ENCODE measurements around the gene PSME3IP1. TPM values are rescaled to one million over a fixed set of nuclear protein-coding genes. Genes with fewer than 3 reads are reported as not detected.

The PSME3IP1 gene
- total and polyA plus RNA-seq, 9 of the 15 experiments (the other 6 are each of a cell fraction or from before 2014, with no cell fraction given): 63.8 to 187 (median 142) TPM

DNA sequence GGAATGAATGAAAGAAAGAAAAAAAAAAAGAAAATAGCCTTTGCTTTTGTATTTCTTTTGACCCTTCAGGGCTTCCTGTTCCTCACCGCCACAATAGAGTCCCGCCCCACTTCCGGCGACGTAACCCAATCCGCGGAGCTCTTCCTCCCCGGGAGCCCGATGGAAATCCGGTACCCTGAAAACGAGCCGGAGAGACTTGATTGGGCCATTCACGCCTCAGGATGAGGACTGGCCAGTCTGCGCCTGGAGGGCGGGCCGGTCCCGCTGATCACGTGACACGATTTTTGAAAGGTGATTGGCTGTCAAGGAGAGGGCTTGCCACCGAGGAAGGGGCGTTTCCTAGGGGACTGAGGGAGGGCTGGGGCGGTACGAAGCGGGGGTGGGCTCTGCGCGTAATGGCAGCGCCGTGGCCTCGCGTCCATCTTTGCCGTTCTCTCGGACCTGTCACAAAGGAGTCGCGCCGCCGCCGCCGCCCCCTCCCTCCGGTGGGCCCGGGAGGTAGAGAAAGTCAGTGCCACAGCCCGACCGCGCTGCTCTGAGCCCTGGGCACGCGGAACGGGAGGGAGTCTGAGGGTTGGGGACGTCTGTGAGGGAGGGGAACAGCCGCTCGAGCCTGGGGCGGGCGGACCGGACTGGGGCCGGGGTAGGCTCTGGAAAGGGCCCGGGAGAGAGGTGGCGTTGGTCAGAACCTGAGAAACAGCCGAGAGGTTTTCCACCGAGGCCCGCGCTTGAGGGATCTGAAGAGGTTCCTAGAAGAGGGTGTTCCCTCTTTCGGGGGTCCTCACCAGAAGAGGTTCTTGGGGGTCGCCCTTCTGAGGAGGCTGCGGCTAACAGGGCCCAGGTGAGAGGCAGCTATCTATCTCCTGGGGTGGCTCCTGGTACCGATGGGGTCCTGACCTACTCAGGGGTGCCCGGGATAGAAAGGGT, at the start of gene PSME3IP1, which contains the start of gene RSPRY1 (continued):
- TF ChIP-seq KHSRP (IDR thresholded peaks at IDR 0.05) (0 out of 2 replicates have a peak, but pooled peaks have one; percentile 11), BRD4 (IDR thresholded peaks at IDR 0.05) (no peak), GTF2A2 (tag; IDR thresholded peaks at IDR 0.05) (no peak), NRF1 (conservative IDR thresholded peaks at IDR 0.05 in 1 of 2, IDR thresholded peaks at IDR 0.05 in 1 of 2) (peak; percentile 85 to 88), ZNF184 (CRISPR knock-in tag; IDR thresholded peaks at IDR 0.05) (no peak), FOXA1 (IDR thresholded peaks at IDR 0.05; ENCODE audit: borderline replicate concordance) (no peak), ZNF133 (CRISPR knock-in tag; IDR thresholded peaks at IDR 0.05) (no peak), ZNF134 (CRISPR knock-in tag; conservative IDR thresholded peaks at IDR 0.05) (no peak), EHMT2 (IDR thresholded peaks at IDR 0.05) (no peak), MBD2 (IDR thresholded peaks at IDR 0.05; ENCODE audit: borderline replicate concordance, low read depth) (peak; percentile 76; the same call in 1 of the 2 replicates), NFYB (IDR thresholded peaks at IDR 0.05; ENCODE audit: extremely low read depth, insufficient read length) (peak; percentile 89), ZNF324 (CRISPR knock-in tag; IDR thresholded peaks at IDR 0.05) (no peak), NFIX (CRISPR knock-in tag; IDR thresholded peaks at IDR 0.05; ENCODE audit: low read depth) (no peak), KLF13 (tag; IDR thresholded peaks at IDR 0.05; ENCODE audit: borderline replicate concordance, low read depth) (0 out of 2 replicates have a peak, but pooled peaks have one; percentile 26), RFX5 (IDR thresholded peaks at IDR 0.05; ENCODE audit: low read depth, low read length) (no peak), FOXJ3 (CRISPR knock-in tag; IDR thresholded peaks at IDR 0.05) (no peak)
- TF ChIP-seq, protein P1, sequence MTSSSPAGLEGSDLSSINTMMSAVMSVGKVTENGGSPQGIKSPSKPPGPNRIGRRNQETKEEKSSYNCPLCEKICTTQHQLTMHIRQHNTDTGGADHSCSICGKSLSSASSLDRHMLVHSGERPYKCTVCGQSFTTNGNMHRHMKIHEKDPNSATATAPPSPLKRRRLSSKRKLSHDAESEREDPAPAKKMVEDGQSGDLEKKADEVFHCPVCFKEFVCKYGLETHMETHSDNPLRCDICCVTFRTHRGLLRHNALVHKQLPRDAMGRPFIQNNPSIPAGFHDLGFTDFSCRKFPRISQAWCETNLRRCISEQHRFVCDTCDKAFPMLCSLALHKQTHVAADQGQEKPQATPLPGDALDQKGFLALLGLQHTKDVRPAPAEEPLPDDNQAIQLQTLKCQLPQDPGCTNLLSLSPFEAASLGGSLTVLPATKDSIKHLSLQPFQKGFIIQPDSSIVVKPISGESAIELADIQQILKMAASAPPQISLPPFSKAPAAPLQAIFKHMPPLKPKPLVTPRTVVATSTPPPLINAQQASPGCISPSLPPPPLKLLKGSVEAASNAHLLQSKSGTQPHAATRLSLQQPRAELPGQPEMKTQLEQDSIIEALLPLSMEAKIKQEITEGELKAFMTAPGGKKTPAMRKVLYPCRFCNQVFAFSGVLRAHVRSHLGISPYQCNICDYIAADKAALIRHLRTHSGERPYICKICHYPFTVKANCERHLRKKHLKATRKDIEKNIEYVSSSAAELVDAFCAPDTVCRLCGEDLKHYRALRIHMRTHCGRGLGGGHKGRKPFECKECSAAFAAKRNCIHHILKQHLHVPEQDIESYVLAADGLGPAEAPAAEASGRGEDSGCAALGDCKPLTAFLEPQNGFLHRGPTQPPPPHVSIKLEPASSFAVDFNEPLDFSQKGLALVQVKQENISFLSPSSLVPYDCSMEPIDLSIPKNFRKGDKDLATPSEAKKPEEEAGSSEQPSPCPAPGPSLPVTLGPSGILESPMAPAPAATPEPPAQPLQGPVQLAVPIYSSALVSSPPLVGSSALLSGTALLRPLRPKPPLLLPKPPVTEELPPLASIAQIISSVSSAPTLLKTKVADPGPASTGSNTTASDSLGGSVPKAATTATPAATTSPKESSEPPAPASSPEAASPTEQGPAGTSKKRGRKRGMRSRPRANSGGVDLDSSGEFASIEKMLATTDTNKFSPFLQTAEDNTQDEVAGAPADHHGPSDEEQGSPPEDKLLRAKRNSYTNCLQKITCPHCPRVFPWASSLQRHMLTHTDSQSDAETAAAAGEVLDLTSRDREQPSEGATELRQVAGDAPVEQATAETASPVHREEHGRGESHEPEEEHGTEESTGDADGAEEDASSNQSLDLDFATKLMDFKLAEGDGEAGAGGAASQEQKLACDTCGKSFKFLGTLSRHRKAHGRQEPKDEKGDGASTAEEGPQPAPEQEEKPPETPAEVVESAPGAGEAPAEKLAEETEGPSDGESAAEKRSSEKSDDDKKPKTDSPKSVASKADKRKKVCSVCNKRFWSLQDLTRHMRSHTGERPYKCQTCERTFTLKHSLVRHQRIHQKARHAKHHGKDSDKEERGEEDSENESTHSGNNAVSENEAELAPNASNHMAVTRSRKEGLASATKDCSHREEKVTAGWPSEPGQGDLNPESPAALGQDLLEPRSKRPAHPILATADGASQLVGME (CRISPR knock-in tag; IDR thresholded peaks at IDR 0.05): no peak
- TF ChIP-seq, protein P2, sequence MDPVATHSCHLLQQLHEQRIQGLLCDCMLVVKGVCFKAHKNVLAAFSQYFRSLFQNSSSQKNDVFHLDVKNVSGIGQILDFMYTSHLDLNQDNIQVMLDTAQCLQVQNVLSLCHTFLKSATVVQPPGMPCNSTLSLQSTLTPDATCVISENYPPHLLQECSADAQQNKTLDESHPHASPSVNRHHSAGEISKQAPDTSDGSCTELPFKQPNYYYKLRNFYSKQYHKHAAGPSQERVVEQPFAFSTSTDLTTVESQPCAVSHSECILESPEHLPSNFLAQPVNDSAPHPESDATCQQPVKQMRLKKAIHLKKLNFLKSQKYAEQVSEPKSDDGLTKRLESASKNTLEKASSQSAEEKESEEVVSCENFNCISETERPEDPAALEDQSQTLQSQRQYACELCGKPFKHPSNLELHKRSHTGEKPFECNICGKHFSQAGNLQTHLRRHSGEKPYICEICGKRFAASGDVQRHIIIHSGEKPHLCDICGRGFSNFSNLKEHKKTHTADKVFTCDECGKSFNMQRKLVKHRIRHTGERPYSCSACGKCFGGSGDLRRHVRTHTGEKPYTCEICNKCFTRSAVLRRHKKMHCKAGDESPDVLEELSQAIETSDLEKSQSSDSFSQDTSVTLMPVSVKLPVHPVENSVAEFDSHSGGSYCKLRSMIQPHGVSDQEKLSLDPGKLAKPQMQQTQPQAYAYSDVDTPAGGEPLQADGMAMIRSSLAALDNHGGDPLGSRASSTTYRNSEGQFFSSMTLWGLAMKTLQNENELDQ (CRISPR knock-in tag; IDR thresholded peaks at IDR 0.05; ENCODE audit: borderline replicate concordance): no peak
- TF ChIP-seq, protein P3, sequence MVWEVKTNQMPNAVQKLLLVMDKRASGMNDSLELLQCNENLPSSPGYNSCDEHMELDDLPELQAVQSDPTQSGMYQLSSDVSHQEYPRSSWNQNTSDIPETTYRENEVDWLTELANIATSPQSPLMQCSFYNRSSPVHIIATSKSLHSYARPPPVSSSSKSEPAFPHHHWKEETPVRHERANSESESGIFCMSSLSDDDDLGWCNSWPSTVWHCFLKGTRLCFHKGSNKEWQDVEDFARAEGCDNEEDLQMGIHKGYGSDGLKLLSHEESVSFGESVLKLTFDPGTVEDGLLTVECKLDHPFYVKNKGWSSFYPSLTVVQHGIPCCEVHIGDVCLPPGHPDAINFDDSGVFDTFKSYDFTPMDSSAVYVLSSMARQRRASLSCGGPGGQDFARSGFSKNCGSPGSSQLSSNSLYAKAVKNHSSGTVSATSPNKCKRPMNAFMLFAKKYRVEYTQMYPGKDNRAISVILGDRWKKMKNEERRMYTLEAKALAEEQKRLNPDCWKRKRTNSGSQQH (CRISPR knock-in tag; IDR thresholded peaks at IDR 0.05): no peak

Measured in K562 (cell line).